Brain microvascular endothelial cell (primary cell): ENCODE data around the gene HDAC7.

ENCODE experiments used
- DNase-seq: peaks from one replicate; pipeline ENCODE4 v3.0.0-alpha.2; 2020
- H3K27ac ChIP-seq: fragments of 250-450 bp; sonication (Bioruptor Pico); 2 replicates; pipeline ENCODE4 v1.5.1; 2020; ENCODE audit warnings: mild to moderate bottlenecking, moderate library complexity
- H3K27me3 ChIP-seq: fragments of 250-450 bp; sonication (Bioruptor Pico); replicated peaks from 2 replicates; pipeline ENCODE4 v1.5.1; 2020; ENCODE audit warnings: mild to moderate bottlenecking
- H3K36me3 ChIP-seq: fragments of 250-450 bp; sonication (Bioruptor Pico); replicated peaks from 2 replicates; pipeline ENCODE4 v1.5.1; 2020; ENCODE audit warnings: mild to moderate bottlenecking
- H3K4me3 ChIP-seq: 2 replicates; pipeline ENCODE4 v1.5.1; 2011; ENCODE audit warnings: low read depth, mild to moderate bottlenecking, control low read depth, low read length, moderate library complexity
- in situ Hi-C: cut with HindIII; loops from 2 replicates; pipeline ENCODE4 v1.10.0; 2017; ENCODE audit warnings: low sequenced_read_pairs, low pct_ligation_motif_present
- TF ChIP-seq, protein P1 (sequence below): IDR thresholded peaks from 2 replicates; pipeline ENCODE4 v1.5.1; 2011; ENCODE audit warnings: low read depth, mild to moderate bottlenecking, moderate library complexity, low read length, control low read depth, inconsistent platforms; ENCODE audit errors: missing control alignments

HDAC7 gene

DNA sequence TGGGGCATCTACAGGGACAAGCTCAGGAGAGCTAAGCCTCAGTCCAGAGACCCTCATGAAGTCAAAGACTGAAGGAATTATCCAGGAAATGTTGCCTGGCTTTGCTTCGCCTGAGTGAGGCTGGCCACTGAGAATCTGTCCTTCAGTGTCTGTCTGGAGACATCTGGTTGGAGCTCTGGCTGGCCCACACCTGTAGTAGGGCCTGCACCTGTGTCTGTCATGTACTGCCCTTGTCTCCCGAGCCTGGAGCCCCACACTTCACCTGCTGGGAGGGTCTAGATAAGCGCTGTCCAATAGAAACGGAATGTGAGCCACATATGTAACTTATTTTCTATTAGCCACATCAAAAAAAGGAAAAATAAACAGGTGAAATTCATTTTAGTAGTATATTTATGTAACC, 9.9 kb upstream of the HDAC7 start:
- Histone ChIP-seq H3K36me3 (no peaks in the 10 kb centered on the region), H3K4me3 (no peak overlapping the region), H3K27ac (no peak overlapping the region), H3K27me3 (no peaks in the 10 kb centered on the region)
- in situ Hi-C loops, result no loop called here
- no peak for DNase-seq
- TF ChIP-seq, protein P1, sequence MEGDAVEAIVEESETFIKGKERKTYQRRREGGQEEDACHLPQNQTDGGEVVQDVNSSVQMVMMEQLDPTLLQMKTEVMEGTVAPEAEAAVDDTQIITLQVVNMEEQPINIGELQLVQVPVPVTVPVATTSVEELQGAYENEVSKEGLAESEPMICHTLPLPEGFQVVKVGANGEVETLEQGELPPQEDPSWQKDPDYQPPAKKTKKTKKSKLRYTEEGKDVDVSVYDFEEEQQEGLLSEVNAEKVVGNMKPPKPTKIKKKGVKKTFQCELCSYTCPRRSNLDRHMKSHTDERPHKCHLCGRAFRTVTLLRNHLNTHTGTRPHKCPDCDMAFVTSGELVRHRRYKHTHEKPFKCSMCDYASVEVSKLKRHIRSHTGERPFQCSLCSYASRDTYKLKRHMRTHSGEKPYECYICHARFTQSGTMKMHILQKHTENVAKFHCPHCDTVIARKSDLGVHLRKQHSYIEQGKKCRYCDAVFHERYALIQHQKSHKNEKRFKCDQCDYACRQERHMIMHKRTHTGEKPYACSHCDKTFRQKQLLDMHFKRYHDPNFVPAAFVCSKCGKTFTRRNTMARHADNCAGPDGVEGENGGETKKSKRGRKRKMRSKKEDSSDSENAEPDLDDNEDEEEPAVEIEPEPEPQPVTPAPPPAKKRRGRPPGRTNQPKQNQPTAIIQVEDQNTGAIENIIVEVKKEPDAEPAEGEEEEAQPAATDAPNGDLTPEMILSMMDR, result no peak

DNA sequence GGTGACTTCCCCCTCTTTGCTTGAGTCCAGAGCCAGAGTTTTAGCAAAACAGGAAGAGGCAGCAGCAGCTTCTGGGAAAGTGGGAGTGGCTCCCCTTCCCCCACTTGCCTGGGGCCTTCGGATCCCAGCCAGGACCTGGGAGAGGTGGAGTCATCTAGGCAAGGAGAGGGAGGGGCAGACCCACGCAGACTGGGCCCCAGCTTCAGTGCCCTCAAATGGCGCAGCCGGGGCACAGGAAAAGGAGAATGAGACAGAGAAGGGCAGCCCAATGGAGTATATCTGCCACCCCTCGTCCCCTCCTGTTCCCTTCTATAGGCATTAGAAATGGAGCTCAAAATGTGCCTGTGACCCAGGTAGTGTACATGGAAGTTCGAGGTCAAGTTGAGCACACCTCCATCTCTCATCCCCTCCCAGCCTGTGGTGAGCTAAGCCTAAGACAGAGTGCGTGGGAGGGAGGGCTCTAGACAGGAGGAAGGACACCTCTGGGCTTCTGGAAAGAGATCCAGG, 9.3 kb upstream of the HDAC7 start:
- H3K4me3 ChIP-seq, result no peak overlapping the region
- TF ChIP-seq, protein P1, result no peak
- no peak overlapping the region for H3K27ac ChIP-seq
- in situ Hi-C loops, result no loop called here
- no peaks in the 10 kb centered on the region for H3K36me3 ChIP-seq
- no peaks in the 10 kb centered on the region for H3K27me3 ChIP-seq
- DNase-seq, result no peak

DNA sequence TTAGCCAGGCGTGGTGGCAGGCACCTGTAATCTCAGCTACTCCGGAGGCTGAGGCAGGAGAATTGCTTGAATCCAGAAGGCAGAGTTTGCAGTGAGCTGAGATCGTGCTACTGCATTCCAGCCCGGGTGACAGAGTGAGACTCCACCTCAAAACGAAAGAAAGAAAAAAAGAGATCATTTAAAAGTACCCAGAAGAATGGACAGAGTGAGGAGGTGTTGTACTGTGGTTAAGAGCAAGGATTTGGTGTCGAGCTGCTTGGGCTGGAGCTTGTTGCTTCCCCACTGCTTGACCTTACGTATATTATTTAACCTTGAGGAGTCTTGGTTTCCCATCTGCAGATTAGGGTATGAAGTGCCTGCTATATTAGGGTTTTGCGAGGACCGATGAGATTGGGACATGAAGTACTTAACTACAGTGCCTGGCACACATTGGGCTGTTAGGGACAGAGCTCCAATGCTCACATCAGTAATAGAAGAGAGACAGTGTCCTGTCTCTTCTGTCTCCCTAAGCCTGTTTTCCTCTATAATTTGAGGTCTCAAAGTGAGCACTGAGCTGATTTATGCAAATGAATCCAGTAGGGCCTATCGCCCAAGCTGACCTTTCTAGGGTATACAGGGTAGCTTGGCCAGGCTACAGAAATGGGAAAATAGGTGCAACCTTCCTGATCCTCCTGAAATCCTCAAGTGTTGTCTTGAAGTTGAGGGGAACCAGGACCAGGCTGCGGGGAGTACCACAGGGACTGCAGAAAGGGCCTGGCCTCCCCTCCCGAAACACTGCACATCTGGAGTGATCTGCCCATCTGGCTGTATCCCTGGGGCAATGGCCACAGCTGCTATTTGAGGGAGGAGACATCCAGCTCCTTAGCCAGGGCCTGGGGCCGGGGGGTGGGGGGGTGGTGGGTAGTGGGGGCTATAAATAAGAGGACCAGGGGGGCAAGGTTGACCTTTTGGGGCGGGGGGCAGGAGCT, 8.6 kb upstream of the HDAC7 start:
- in situ Hi-C loops, result no loop called here
- Histone ChIP-seq H3K27ac (no peak overlapping the region), H3K36me3 (no peaks in the 10 kb centered on the region), H3K27me3 (no peaks in the 10 kb centered on the region), H3K4me3 (no peak overlapping the region)
- TF ChIP-seq, protein P1, result no peak
- DNase-seq, result no peak

DNA sequence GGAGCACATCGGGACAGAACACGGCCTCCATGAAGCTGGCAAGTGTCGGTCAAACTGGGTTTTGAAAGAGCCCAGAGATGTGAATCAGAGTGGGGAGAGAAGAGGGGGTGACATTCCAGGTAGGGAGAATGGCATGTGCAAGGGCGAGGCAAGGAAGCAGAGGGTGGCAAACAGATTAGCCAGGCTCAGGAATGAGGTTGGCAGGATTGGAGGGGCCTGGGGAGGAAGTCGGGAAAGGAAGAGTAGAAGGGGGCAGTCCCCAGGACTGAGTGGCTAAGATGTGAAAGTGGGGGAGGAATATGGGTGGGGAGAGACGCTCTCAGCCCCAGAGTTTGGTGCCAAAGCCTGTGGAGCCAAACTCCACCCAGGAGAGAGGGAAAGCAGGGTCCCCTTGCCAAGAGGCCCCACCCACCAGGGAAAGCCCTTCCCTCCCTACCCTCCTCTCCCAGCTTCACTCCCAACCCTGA, 5.5 kb upstream of the HDAC7 start:
- TF ChIP-seq, protein P1, result no peak
- Histone ChIP-seq H3K36me3 (no peaks in the 10 kb centered on the region), H3K27ac (no peak overlapping the region), H3K4me3 (no peak overlapping the region), H3K27me3 (no peaks in the 10 kb centered on the region)
- DNase-seq, result no peak
- in situ Hi-C loops, result no loop called here

DNA sequence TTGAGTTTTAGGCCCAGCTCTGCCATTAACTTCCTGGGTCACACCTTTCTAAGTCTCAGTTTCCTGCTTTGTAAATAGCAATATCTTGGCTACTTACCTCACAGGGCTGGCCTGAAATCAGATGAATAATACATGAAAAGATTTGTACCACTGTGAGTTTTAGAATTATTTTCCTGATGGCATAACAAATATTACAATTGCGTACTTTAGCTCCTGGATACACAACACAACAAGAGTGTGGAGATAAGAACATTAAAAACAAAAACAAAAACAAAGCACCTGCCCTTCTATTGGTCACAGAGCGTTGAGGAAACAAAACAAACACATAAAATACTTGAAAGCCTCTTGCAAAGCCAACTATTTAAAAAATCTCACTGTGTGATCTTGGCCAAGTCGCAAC, 4.9 kb upstream of the HDAC7 start:
- H3K27ac ChIP-seq, result no peak overlapping the region
- in situ Hi-C loops, result no loop called here

More for the DNA sequence above, 4.9 kb upstream of the HDAC7 start:
- Histone ChIP-seq H3K36me3 (no peaks in the 10 kb centered on the region), H3K4me3 (no peak overlapping the region), H3K27me3 (no peaks in the 10 kb centered on the region)
- TF ChIP-seq, protein P1, result no peak
- DNase-seq, result no peak
